Raji (cell line): ENCODE data around the gene ASTN1.

Source experiments
- POLR2A ChIP-seq: IDR thresholded peaks from 2 replicates; pipeline ENCODE4 v1.6.1; 2011; ENCODE audit warnings: low read depth, low read length, control low read depth; ENCODE audit not compliant: insufficient read depth

ASTN1 gene

GRCh38 chr1:176957603-176958002, 206.9 kb downstream of the ASTN1 start:
- no peak for TF ChIP-seq POLR2A

GRCh38 chr1:176954242-176954641, 210.3 kb downstream of the ASTN1 start:
- no peak for TF ChIP-seq POLR2A

- no peak for TF ChIP-seq POLR2A
Measured at GRCh38 chr1:176950736-176951324, 213.7 kb downstream of the ASTN1 start.

GRCh38 chr1:176949033-176949662, 215.4 kb downstream of the ASTN1 start:
- no peak for TF ChIP-seq POLR2A

GRCh38 chr1:176944606-176945005, 219.9 kb downstream of the ASTN1 start:
- TF ChIP-seq POLR2A, result no peak

- TF ChIP-seq POLR2A, result no peak
Measured at GRCh38 chr1:176943783-176944182, 220.7 kb downstream of the ASTN1 start.

GRCh38 chr1:176942346-176942745, 222.2 kb downstream of the ASTN1 start:
- TF ChIP-seq POLR2A, result no peak

GRCh38 chr1:176939993-176940392, 224.5 kb downstream of the ASTN1 start:
- TF ChIP-seq POLR2A, result no peak

- TF ChIP-seq POLR2A, result no peak
Measured at GRCh38 chr1:176938375-176938774, 226.1 kb downstream of the ASTN1 start.

GRCh38 chr1:176934370-176934769, 230.1 kb downstream of the ASTN1 start:
- TF ChIP-seq POLR2A, result no peak

GRCh38 chr1:176932114-176933104, 232.1 kb downstream of the ASTN1 start:
- TF ChIP-seq POLR2A, result no peak

- no peak for TF ChIP-seq POLR2A
Measured at GRCh38 chr1:176931526-176931925, 233.0 kb downstream of the ASTN1 start.

- no peak for TF ChIP-seq POLR2A
Measured at GRCh38 chr1:176926330-176927086, 238.0 kb downstream of the ASTN1 start.

GRCh38 chr1:176925223-176925622, 239.3 kb downstream of the ASTN1 start:
- TF ChIP-seq POLR2A, result no peak

GRCh38 chr1:176923283-176923682, 241.2 kb downstream of the ASTN1 start:
- TF ChIP-seq POLR2A, result no peak
